ENCODE results near the gene AHRR. TPM values are rescaled to one million over a fixed set of nuclear protein-coding genes. Genes with fewer than 3 reads are reported as not detected.
"Not testable (repeated sequence)": the region's sequence is repeated elsewhere in the genome, so short reads cannot be mapped to it uniquely, and the experiment has no call there.

Gene AHRR
- total and polyA plus RNA-seq, 9 of the 15 experiments (the other 6 are each of a cell fraction or from before 2014, with no cell fraction given): 0.06 to 1.6 (median 0.75) TPM; not detected in 1

DNA sequence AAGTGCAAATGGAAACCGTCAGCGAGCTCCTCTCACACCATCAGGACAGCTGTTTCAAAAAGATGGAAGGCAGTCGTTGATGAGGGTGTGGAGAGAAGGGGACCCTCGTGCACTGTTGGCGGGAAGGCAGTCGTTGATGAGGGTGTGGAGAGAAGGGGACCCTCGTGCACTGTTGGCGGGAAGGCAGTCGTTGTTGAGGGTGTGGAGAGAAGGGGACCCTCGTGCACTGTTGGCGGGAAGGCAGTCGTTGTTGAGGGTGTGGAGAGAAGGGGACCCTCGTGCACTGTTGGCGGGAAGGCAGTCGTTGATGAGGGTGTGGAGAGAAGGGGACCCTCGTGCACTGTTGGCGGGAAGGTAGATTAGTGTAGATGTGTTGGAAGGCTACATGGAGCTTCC is 80.7 kb downstream of the AHRR start:
- H3K9ac ChIP-seq (ENCODE audit: insufficient read depth in 1 of 2, low read depth in 2 of 2, low read length in 2 of 2); in situ Hi-C loops (cut with MboI); H3K79me2 ChIP-seq (ENCODE audit: control insufficient read depth, insufficient read depth, low read length); H3K4me2 ChIP-seq (ENCODE audit: insufficient read depth, low read length); FAIRE-seq; H4K20me1 ChIP-seq (replicated peaks; ENCODE audit: control insufficient read depth, insufficient read depth, low read length); H3K9me3 ChIP-seq (replicated peaks; ENCODE audit: control insufficient read depth, insufficient read depth, low read depth, low read length); H3K4me3 ChIP-seq; ATAC-seq; BruUV-seq (replicated peaks); CTCF ChIA-PET (ENCODE audit: low intra/inter-chr PET ratio); H3K36me3 ChIP-seq (ENCODE audit: control insufficient read depth, insufficient read depth, low read length); H3K9me1 ChIP-seq (ENCODE audit: control insufficient read depth, insufficient read depth, low read length); H3K27ac ChIP-seq (ENCODE audit: extremely low read depth, low read depth, low read length); DNase-seq (ENCODE audit: extremely low read depth in 1 of 4, low spot score in 3 of 4); intact Hi-C loops (cut with micrococcal nuclease); H2AFZ ChIP-seq (ENCODE audit: low read depth, low read length): not testable (repeated sequence)
- WGBS (ENCODE audit: insufficient coverage, low coverage, missing lambda C conversion rate): 0% methylated on average over 11 of the region's 17 CpGs
- POLR2A ChIA-PET: interaction anchor here (1.4 kb wide), 1 partner anchor 12 kb away, joined by 4 read pairs; no protein-coding TSS in a partner anchor
- peaks cover 80 to 87% of the 10 kb centered on the region in 2 experiments for H3K27me3 ChIP-seq (ENCODE audit: control insufficient read depth in 2 of 2, insufficient read depth in 2 of 2, low read length in 2 of 2)
- H3K4me1 ChIP-seq (replicated peaks in 1 of 2; ENCODE audit: control insufficient read depth in 2 of 2, insufficient read depth in 2 of 2, low read length in 2 of 2): peaks cover 0 to 22% of the 10 kb centered on the region in 2 experiments; a peak in 2 of 5 replicates
- peak; percentile 68 to 74 for TF ChIP-seq E2F6 (IDR thresholded peaks at IDR 0.05; ENCODE audit: borderline replicate concordance in 1 of 2, extremely low read depth in 1 of 2, insufficient read depth in 1 of 2, insufficient read length in 1 of 2, low read depth in 1 of 2, low read length in 1 of 2, poor library complexity in 1 of 2, severe bottlenecking in 1 of 2)

GRCh38 chr5:402615-403359 is 81.3 kb downstream of the AHRR start:
- FAIRE-seq (peak; percentile 42), ATAC-seq (peak; percentile 31; the same call in 2 of the 3 replicates), DNase-seq (ENCODE audit: extremely low read depth in 1 of 4, low spot score in 3 of 4) (no peak)
- H3K9me1 ChIP-seq (ENCODE audit: control insufficient read depth, insufficient read depth, low read length): no peaks in the 10 kb centered on the region
- H3K27ac ChIP-seq (ENCODE audit: extremely low read depth, low read depth, low read length): no peak overlapping the region
- no peaks in the 10 kb centered on the region for H3K9me3 ChIP-seq (replicated peaks; ENCODE audit: control insufficient read depth, insufficient read depth, low read depth, low read length)
- H3K36me3 ChIP-seq (ENCODE audit: control insufficient read depth, insufficient read depth, low read length): no peaks in the 10 kb centered on the region
- H3K9ac ChIP-seq (ENCODE audit: insufficient read depth in 1 of 2, low read depth in 2 of 2, low read length in 2 of 2): no peak overlapping the region
- H2AFZ ChIP-seq (ENCODE audit: low read depth, low read length): no peak overlapping the region
- H3K79me2 ChIP-seq (ENCODE audit: control insufficient read depth, insufficient read depth, low read length): no peaks in the 10 kb centered on the region
- BruUV-seq (replicated peaks): no TSS peak
- H3K4me1 ChIP-seq (replicated peaks in 1 of 2; ENCODE audit: control insufficient read depth in 2 of 2, insufficient read depth in 2 of 2, low read length in 2 of 2): peaks cover 0 to 22% of the 10 kb centered on the region in 2 experiments; a peak in 2 of 5 replicates
- H3K27me3 ChIP-seq (ENCODE audit: control insufficient read depth in 2 of 2, insufficient read depth in 2 of 2, low read length in 2 of 2): peaks cover 81 to 90% of the 10 kb centered on the region in 2 experiments
- 16% methylated on average over 19 of the region's 20 CpGs for WGBS (ENCODE audit: insufficient coverage, low coverage, missing lambda C conversion rate)
- peaks cover 8% of the 10 kb centered on the region; the same call in 1 of the 2 replicates for H4K20me1 ChIP-seq (replicated peaks; ENCODE audit: control insufficient read depth, insufficient read depth, low read length)
- in situ Hi-C loops (cut with MboI): no loop called here
- H3K4me2 ChIP-seq (ENCODE audit: insufficient read depth, low read length): no peak overlapping the region
- intact Hi-C loops (cut with micrococcal nuclease): no loop called here
- CTCF ChIA-PET (ENCODE audit: low intra/inter-chr PET ratio): no interaction called here
- H3K4me3 ChIP-seq: no peak overlapping the region
- POLR2A ChIA-PET: interaction anchor here (0.6 to 1.7 kb wide), 3 partner anchors 10 to 13 kb away, joined by 3 to 6 read pairs (median 4); no protein-coding TSS in a partner anchor
- TF ChIP-seq YY1 (IDR thresholded peaks at IDR 0.05; ENCODE audit: borderline replicate concordance in 1 of 3, control insufficient read depth in 1 of 3, extremely low read depth in 1 of 3, insufficient read depth in 3 of 3, insufficient read length in 1 of 3, insufficient replicate concordance in 2 of 3, low read depth in 1 of 3, low read length in 2 of 3) (peak in 1 of 3 experiments; percentile 35), CEBPB (tag; IDR thresholded peaks at IDR 0.05) (0 out of 2 replicates have a peak, but pooled peaks have one; percentile 27), CTCF (IDR thresholded peaks at IDR 0.05 in 2 of 3, conservative IDR thresholded peaks at IDR 0.05 in 1 of 3; ENCODE audit: insufficient read depth in 2 of 3, low read depth in 1 of 3, low read length in 3 of 3) (peak; percentile 31 to 86 (median 70); a peak in 4 of 6 replicates)
- TF ChIP-seq, protein P1, sequence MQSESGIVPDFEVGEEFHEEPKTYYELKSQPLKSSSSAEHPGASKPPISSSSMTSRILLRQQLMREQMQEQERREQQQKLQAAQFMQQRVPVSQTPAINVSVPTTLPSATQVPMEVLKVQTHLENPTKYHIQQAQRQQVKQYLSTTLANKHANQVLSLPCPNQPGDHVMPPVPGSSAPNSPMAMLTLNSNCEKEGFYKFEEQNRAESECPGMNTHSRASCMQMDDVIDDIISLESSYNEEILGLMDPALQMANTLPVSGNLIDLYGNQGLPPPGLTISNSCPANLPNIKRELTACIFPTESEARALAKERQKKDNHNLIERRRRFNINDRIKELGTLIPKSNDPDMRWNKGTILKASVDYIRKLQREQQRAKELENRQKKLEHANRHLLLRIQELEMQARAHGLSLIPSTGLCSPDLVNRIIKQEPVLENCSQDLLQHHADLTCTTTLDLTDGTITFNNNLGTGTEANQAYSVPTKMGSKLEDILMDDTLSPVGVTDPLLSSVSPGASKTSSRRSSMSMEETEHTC (IDR thresholded peaks at IDR 0.05): no peak
- TF ChIP-seq, protein P2, sequence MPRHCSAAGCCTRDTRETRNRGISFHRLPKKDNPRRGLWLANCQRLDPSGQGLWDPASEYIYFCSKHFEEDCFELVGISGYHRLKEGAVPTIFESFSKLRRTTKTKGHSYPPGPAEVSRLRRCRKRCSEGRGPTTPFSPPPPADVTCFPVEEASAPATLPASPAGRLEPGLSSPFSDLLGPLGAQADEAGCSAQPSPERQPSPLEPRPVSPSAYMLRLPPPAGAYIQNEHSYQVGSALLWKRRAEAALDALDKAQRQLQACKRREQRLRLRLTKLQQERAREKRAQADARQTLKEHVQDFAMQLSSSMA (CRISPR knock-in tag; IDR thresholded peaks at IDR 0.05): no peak
